HG02763 (cell line): ENCODE measurements around the gene NAXD.
A peak's percentile ranks its signal among the peaks of the same experiment; 100 is the strongest.
"Not testable (repeated sequence)": the region's sequence is repeated elsewhere in the genome, so short reads cannot be mapped to it uniquely, and the experiment has no call there.

Source experiments
- ATAC-seq: cut with Tn5 transposase; IDR thresholded peaks from one replicate; pipeline ENCODE4 v1.9.1; 2021; ENCODE audit warnings: mild to moderate bottlenecking, moderate library complexity; ENCODE audit not compliant: unreplicated experiment

The NAXD gene

DNA sequence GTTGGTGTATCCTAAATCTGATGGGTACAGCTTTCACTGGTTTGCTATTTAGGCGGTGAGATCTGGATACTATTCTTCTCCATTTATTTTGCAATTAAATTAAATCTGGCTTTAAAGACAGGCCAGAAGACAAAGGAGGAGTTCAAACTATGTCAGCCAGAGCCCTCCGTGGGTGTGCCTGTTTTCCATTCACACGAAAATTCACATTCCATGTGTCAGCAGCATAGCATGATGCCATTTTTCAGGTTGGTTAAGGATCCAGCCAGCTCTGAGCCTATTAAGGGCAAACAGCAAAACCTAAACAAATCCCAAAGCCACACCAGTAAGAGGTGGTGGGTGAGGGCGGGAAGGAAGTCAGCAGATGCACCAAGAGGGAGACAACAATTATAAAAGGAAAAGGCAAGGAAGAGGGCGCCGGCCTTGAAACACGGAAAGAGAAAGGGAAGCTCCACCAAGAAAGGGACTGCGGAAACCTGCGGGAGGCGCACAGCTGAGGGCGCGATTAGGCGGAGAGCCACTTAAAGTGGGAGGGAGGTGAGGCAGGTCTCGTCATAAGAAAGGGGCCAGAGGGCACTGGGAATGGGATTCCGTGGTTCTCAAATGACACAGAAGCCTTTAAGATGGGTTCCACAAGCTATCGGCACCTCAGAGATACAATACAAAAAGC lies 47.6 kb downstream of the NAXD start:
- ATAC-seq = no peak

DNA sequence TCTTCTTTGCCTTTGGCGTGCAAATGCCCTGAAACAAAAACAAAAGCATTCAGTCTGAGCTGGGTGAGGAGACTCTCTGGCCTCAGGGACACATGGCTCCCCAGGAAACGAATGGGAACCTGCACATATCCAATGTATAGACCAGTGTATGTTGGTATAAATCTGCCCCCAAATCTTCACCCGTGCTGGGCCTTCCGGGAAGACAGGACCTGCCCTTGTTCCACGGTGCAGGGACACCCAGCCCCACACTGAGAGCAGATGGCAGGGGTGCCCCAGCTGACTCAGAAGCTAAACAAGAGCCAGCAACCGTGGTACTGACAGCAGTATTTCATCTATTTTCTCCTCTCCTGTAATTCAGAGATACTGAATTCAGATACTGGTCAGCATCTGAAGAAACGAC lies 48.1 kb downstream of the NAXD start:
- ATAC-seq = no peak

DNA sequence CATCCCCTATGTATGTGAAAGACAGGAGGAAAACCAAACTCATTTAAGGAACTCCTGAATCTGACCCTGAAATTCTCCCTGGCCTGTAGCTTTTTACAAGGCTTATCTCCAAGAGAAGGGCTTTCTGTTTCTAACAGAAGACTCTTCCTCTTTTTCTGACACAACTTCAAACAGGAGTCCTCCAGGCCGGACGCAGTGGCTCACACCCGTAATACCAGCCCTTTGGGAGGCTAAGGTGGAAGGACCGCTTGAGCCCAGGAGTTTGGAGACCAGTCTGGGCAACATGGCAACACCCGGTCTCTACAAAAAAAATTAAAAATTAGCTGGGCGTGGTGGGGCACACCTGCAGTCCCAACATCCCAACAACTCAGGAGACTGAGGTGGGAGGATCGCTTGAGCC lies 48.7 kb downstream of the NAXD start:
- no peak for ATAC-seq

DNA sequence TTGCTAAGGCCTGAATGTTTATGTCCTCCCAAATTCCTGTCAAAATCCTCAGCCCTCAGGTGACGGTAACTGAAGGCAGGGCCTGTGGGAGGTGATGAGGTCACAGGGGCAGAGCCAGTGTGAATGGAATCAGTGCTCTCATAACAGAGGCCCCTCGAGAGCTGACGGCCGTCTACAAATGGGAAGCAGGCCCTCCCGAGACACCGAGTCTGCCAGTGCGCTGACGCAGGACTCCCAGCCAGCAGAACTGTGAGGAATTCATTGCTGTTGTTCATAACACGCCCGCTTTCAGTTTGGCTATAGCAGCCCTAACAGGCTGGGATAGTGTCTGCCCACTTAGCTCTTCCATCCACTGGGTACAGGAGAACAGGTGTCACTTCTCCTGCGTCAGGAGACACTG lies 49.3 kb downstream of the NAXD start:
- ATAC-seq = no peak

DNA sequence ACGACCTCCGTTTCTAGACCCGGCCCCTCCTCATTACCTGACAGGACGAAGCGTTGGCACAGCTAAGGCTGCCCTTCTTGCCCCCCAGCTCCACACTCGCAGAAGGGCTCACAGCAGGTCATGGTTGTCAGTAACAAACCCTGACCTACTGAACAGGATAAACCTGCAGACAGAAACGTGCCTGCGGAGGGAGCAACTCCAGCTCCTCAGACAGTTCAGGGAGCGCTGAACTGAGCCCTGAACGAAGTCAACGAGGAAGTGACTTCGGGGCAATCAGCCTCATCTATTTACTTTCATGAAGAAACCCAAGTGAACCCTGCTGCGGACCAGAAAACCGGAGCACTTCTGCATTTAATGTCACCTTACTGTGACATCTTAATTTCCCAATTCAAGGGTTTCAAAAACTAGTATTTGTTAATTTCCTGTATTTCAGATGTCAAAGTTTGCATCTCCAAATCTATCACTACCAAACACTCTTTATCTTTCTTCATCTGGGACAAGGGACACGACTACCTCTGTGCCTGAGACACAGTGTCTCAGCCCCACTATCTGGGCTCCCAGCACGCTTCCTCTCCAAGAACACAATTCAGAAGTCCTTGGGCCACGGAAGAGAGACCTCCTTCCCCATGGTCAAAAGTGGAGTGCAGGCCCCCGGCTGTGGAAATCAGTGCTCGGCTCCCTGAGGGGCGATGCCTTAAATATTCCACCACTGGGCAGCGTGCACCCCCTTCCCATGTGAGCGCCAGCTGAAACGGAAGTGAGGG lies 50.3 kb downstream of the NAXD start:
- no peak for ATAC-seq

DNA sequence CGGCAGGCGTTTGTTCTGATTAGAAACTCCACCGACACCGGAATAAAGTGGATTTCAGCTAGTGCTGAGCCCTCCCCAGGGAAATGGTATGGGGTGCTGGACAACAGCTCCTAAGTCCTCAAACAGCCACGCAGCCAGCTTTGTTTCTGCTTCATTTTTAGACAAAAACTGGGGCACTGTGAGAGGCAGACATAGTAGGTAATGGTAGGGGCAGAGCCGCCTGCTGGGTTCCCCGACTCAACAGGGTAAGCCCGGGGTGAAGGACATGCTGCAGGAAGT lies 50.8 kb downstream of the NAXD start:
- ATAC-seq = no peak

DNA sequence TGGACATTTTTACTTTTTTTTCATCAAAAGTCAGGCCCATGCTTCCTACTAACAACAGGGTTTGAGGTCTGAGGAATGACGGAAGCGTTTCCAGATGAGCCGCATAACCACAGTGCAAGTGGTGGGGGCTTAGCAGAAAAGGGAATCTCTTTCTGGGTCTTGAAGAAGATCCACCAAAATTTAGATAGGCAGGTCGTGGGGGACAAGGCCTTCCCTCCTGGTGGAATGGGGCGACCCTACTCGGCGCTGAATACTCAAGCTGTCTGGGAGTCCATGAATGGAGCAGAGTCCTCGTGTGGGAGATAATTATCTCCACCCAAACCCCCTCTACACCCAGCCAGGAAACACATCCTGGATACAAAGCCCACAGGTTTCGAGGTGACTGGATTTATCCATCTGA lies 53.7 kb downstream of the NAXD start:
- no peak for ATAC-seq

GRCh38 chr13:110669814-110670213 lies 54.5 kb downstream of the NAXD start:
- ATAC-seq = not testable (repeated sequence)

GRCh38 chr13:110676595-110677587 lies 61.5 kb downstream of the NAXD start:
- ATAC-seq = peak; percentile 64

DNA sequence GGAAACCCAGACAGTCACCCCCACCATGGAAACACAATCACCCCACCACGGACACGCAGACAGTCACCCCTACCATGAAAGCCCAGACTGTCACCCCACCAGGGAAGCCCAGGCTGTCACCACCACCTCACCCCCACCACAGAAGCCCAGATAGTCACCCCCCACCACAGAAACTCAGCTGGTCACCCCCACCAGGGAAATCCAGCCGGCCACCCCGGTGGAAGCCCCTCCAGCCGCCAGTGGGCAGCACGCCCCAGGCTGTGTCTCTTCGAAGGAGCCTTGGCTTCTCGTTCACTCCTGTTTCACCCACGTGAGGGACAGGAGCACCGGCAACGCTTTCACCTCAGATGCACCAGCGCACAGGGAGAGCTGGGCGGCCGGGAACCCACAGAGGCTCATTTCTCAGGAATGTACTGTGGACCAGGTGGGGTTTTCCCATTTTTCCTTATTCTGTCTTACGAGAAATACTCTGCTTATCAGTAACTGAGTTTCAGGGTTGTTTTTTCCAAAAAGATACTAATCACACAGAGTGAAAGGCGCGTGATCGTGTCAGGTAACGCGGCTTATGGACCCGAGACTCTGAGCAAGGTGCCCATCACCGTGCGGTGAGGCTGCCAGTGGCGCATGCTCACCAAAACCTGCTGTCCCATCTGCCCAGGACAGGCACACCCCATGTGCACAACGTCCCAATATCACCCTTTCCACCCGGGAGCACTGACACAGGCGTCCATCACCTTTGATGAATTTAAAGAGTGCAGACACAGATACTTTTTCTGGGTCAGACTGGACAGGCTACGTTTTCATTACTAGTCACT lies 62.6 kb downstream of the NAXD start:
- no peak for ATAC-seq

GRCh38 chr13:110680852-110681251 lies 65.5 kb downstream of the NAXD start:
- ATAC-seq = no peak

GRCh38 chr13:110681868-110682550 lies 66.7 kb downstream of the NAXD start:
- ATAC-seq = no peak

- ATAC-seq = no peak
These were observed 67.4 kb downstream of the NAXD start for GRCh38 chr13:110682746-110683145.

- ATAC-seq = no peak
These were observed 68.0 kb downstream of the NAXD start for GRCh38 chr13:110683203-110683883.

DNA sequence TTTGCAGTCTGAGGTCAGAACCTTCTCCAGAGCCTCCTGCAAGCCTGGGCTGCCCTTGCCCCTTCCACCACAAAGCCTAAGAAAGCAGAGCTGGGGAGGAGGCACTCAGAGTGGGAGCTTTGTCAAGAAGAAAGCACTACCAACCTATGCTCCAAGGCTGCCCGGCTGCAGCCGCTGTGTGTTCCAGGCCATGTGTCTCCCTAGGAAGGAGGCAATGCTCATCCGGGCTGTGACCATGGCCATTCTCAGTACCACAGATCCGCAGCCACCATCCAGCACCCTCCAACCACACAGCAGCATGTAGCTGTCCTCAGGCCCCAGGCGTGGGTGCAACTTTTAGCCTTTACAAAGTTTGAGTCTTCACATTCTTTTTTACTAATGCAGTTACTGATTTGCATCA lies 68.6 kb downstream of the NAXD start:
- ATAC-seq = no peak

DNA sequence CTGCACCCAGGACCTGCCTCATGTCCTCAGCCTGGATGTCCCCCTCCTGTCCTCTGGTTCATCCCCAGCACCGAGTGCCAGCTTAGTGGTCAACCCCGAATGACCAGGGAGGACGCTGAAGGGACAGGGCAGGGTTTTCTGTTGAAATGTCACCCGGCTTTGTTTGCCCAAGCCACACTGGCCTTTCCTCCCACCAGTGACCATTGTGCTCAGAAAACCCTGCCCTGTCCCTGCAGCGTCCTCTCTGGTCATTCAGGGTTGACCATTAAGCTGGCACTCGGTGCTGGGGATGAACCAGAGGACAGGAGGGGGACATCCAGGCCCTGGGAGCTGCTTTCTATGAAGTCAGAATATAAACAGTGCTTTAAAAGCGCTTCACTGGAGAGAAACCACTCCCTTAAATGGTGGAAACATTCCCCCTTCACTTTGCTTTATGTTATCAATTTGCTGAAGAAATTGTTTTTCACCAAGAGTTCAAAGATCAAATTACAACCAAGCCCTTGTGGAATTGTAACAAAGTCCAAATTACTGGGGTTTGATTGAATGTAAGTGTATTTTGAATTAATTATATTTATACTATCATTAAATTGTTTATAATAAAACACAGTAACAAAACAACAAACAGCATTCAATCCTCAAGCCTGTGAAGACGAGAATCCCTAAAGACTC lies 69.2 kb downstream of the NAXD start:
- ATAC-seq = no peak

GRCh38 chr13:110685305-110686020 lies 70.1 kb downstream of the NAXD start:
- ATAC-seq = no peak

GRCh38 chr13:110687736-110688135 lies 72.4 kb downstream of the NAXD start:
- ATAC-seq = no peak
